Ishikawa (cell line): ENCODE results near the gene LMO2.

ENCODE experiments used
- CEBPB ChIP-seq: IDR thresholded peaks from 2 replicates; pipeline ENCODE4 v1.6.1; 2012
- EP300 ChIP-seq: IDR thresholded peaks from 2 replicates; pipeline ENCODE4 v1.6.1; 2012; ENCODE audit warnings: borderline replicate concordance
- MAX ChIP-seq: IDR thresholded peaks from 2 replicates; pipeline ENCODE4 v1.6.1; 2012
- RAD21 ChIP-seq: IDR thresholded peaks from 2 replicates; pipeline ENCODE4 v1.6.1; 2012; ENCODE audit warnings: low read depth
- REST ChIP-seq: IDR thresholded peaks from 2 replicates; pipeline ENCODE4 v1.6.1; 2012; ENCODE audit warnings: low read depth, mild to moderate bottlenecking
- TAF1 ChIP-seq: IDR thresholded peaks from 2 replicates; pipeline ENCODE4 v1.6.1; 2012; ENCODE audit warnings: low read depth, mild to moderate bottlenecking

- no peak for TF ChIP-seq CEBPB
- TF ChIP-seq MAX, result no peak
- TF ChIP-seq REST, result no peak
- TF ChIP-seq RAD21, result no peak
- TF ChIP-seq EP300, result no peak
- TF ChIP-seq TAF1, result no peak
Measured at GRCh38 chr11:33848717-33849390, 43.0 kb downstream of the LMO2 start.
